Stimulated activated CD4-positive, alpha-beta T cell treated with anti-CD3 and anti-CD28 coated beads, Interleukin-1b, Interleukin-23, amount 100 ng/mL, for 48 hours (primary cell): ENCODE measurements around the gene NSD2.
A peak's percentile ranks its signal among the peaks of the same experiment; 100 is the strongest.
"Not testable (repeated sequence)": the region's sequence is repeated elsewhere in the genome, so short reads cannot be mapped to it uniquely, and the experiment has no call there.

Experiments
- DNase-seq: peaks from one replicate; pipeline ENCODE4 v3.0.0-alpha.2; 2020

The NSD2 gene

DNA sequence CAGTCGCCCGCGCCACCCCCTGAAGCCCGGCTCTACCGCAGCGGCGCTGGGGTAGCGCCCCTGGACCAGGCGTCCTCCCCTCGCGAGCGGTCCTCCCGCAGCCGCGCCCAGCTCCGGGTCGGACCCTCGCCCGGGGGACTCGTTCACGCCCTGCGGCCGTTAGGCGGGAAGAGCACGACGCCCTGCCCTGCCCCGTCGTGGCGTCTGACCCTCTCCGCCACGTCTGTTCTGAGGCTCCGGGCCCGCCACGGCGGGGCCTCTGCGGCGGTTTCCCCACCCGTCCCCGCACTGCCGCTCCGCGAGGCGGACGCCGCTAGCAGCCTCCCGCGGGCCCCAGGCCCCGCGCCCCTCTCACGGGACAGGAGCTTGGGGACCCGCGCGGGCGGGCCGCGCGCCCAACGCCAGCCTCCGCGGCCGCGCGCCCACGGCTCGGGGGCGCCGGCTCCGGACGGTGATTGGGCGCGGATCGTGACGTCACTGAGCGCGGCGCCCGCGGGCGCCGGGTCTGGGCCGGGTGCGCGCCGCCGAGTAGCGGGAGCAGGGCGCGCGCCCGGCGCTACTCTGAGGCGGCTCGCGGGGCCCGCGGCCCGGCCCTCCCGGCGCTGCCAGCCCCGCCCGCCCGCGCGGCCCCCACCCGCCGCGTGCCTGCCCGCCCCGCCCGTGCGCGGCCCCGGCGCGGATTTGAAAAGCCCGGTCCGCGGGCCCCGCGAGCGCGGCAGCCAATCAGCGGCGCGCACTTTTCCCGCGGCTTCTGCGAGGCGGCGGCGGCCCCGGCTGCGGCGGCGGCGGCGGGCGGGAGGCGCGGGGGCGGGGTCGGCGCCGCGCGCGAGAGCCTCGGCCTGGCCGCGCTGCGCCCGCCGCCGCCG is at the start of gene NSD2:
NSD2 (plus strand) TSS at position 816 of the 866 bp plus-strand sequence. CDS start 29,262 bp downstream, outside the sequence.
- DNase-seq: peak; percentile 86

DNA sequence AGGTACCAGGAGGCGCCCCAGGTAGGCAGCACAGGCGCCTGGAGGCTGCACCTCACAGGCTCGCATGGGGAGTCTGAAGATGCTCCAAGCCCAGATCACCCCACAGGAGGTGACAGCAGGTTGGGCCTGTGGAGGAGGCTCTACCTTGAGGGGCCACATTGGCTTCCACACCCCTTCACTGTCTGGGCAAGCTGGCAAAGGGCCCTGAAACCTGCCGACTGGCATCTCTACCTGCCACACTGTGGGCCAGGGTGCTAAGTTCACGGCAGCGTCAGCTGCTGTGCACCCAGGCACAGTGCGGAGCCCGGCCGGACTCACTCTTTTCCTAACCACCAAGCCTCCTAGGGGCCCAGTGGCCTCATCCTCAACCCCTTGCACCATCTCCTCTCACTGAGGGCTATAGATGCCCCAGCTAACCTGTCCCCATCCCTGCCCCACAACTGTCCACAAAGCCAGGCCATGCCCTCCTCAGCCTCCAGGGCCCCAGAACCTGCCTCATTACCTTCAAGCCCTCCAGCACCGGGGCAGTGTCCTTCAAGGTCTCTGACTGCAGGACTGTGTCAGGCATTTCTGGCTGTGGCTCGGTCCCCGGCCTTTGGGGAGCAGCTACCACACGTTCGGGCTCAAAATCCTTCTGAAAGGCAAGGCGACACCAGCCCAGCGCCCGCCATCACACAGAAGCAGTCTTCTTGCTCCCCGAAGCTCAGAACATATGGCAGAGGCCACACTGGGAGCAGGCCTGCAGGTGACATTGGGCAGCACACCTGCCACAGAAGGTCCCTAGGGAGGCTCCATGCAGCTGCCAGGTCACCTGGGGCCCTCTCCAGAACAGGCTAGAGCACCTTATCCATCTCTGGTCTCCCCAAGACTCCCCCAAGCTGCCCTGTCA is 49.3 kb upstream of the NSD2 start:
- DNase-seq: no peak

DNA sequence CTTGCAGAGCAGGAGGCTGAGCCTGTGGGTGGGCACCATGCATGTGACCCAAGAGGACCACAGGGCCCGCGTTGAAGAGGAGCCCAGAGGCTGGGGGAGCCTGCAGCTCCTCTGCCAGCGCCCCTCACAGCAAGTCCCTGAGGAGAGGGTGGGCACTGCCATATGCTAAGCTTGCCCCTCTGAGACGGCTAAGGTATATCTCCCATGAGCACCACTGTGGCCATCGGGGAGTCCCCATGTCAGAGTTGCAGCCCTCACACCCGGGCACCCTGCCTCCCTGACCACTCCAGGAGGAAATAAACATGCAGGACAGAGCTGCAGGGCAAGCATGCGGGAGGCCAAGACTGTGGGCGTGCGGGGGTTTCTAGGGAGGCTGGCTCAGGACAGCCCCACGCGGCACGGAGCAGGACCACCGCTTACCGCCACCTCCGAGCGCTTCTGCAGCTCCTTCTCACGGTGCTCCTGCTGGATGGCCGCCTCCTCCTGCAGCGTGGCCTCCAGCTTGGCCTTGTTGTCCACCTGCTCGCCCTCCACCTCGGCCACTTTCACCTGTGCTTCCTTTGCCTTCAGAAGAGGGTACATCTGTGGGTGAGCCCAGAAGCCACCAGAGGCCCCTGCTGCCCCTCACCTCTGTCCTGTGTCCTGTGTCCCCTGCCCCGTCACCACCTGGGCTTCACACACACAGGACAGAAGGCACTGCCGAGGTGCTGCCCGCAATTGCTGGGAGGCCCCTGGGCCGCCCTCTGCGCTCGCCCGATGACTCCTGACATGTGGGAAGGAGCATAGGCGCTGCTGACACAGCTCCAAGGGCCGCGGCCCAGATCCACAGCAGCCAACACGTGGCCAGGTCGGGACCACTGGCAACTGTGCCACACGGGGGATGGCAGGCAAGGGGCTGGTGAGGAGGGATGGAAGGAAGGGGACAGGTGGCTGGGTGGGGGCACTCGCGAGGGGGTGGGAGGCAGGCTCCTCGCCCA is 48.3 kb upstream of the NSD2 start:
- DNase-seq: no peak

DNA sequence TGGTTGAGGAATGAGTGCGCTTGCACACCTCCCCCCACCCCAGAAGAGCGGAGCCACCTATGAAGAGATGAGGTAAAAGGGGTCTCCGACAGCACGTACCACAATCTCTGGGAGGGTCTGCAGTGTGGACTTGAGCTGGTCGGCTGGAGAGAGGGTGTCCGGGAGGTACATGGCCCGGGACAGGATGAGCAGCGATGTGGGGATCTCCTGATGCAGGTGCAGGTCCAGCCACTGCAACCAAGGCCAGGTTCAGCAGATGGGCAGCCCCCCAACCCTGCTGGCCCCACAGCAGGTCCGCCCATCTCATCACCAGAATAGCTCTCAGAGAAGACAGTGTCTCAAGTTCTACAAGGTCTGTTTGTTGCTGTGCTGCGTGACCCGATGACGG is 47.7 kb upstream of the NSD2 start:
- DNase-seq: no peak

DNA sequence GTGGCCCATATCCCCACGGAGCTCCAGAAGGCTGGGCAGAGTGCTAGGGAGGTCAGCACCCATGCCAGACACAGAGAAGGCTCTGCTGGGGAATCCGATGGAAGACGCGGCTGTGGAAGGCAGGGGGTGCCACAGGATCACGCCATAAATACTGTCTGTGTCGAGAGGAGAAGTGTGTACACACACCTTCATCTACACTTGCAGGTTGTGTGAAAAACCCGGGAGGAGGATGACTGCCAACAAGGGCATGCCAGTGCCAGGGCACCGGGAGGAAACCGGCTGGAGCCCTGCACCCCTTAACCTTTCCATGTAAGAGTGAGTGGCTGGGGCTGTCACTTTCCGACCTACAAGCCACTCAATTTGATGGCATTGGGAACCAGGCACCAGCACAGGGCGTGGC is 46.4 kb upstream of the NSD2 start:
- no peak for DNase-seq

DNA sequence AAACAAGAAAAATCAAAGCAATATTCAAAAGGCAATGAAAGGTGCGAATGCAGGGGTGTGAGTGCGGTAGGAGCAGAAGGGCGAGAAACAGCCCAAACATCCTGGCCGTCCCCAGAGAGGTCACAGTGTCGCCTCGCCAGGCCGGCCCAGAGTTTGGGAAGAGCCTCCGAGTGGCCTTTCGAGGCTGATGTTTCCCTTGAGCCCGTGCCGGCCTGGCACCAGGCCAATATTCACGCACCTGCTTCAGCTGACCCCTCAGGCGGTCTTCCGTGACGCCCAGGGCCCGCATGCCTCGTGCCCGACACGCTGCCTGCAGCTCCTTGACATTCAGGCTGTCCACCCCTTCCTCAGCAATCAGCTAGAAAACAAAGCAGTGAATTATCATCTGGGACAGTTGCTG is 45.9 kb upstream of the NSD2 start:
- no peak for DNase-seq

DNA sequence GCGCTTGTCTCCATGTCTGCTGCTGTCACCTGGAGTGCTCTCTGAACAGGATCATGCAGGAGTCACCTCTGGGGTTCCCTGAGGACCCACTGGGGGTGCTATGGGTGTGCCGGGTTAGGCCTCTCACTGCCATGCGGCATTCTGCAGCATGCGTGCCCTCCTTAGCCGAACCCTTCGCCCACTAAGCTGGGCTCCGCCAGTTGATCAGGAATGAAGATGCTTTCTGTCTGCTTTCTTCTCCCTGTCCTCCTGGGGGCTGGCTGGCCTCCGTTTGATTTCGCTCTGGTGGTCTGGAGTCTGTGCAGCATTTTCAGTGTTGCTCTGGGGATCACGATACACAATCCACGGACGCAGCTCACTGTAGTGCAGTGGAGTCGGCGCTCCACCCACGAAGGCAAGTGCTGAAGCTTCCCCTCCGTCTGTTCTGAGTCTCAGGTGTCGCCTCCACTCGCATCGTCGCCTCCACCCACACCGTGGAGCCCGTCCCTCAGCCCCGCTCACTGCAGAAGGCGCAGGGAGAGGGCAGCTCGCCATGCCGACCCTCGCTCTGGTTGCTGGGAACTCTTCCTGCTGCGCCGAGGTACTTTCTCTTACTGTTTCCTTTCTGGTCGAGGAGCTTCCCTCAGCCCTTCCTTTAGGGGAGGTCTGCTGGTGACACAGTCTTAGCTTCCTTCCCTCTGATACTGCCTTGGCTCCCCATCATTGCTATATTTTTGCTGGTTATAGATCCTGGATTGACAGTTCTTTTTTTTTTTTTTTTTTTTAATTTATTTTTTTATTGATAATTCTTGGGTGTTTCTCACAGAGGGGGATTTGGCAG is 44.5 kb upstream of the NSD2 start:
- DNase-seq: no peak

DNA sequence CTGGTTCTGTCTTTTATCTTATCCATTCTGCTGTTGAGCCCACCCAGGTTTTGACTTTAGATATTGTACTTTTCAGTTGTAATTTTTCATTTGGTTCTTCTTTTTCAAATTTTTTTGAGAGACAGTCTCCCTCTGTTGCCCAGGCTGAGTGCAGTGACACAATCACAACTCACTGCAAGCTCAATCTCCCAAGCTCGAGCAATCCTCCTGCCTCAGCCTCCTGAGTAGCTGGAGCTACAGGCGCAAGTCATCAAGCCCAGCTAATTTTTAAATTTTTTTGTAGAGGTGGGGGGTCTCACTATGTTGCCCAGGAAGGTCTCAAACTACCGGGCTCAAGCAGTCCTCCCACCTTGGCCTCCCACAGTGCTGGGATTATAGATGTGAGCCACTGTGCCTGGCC is 41.0 kb upstream of the NSD2 start:
- no peak for DNase-seq

DNA sequence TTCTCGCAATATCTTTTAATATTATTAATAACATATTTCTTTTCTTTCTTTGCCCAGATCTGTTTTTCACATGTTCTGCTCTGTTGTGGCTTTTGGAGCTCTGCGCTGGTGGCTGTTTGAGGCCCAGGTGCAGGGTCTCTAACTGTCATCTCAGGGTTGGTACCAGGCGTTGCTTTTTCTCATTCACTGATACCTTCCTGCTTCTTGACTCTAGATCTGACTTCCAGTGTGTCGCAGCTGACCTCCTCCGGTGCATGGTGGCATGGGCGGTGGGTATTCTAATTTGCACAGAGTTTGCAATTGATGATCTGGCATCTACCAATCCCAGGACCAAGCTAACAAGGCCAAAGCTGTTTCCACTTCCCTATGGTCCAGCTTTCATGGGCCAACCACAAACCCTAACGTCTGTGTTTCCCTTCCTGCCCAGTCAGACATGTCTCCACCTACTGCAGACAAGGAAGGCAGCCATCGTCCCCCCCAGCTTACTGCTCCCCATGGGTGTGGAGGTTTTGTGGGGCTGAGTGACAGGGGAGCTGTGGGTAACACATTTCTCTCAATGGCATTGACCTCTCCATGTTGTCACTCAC is 40.5 kb upstream of the NSD2 start:
- DNase-seq: no peak

DNA sequence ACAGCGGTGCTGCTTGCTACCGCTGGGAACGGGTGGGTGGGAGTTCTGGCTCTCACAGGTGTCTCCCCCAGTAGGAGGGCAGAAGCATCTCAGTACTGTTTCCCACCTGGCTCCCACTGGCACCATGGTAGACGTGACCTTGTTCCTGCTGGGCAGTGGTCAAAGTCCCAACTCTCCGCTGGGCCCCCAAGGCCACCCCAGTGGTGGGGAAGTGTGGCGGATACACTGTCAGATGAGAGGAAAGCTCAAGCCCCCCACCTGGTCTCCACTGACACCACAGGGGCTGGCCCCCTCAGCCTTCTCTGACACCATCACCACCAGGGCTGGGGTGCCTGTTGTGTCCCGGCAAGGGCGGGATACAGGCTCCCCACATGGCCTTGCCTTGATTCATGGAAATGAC is 39.9 kb upstream of the NSD2 start:
- DNase-seq: no peak

DNA sequence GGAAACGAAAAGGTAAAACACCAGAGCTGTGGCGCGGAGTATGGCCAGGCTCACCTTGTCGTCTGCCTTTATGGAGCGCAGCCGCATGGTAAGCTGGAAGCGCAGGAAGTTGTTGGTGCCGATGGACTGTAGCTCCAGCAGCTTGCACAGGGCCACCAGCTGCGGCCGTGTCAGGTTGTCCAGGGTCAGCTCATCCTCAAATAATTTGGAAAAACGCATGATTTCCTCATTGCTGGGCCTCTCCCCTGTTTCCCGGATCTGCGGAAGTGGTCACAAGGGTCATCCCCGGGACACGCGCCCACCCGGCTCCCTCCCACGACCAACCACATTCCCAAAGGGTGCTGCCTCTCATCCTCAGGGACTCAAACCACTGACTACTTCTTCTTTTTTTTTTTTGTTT is 38.5 kb upstream of the NSD2 start:
- DNase-seq: no peak

DNA sequence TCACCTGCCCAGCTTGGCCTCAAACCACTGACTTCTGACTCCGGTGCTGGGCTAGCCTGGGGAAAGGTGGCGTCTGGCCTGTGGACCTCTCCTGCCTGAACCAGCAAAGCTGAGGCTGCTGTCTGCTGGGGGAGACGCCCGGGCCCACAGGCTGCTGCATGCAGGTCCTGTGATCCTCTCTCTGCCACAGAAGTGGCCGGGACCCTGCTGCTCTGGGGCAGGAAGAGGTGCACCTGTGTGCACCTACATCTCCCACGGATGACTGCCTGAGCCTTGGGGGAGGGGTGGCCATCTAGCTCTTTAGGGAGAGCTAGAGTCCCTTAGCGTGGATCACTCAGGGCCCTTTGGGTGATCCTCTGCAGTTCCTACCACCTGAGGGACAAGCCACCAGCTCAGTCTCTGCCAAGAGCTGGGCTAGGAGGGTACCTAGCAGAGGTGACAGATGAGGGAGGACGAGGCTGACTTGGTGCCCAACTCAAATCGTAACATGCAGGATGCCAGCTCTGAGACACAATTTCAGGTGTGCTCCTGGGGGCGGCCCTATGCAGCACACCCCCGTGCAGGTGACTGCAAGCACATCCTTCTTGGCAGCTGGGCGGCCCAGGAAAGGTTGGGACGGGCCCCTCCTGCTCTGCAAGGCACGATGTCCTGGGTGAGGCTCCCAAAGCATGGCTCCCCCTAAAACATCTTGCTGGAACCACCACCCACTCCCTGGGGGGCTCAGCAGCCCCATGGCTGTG is 37.7 kb upstream of the NSD2 start:
- DNase-seq: no peak

DNA sequence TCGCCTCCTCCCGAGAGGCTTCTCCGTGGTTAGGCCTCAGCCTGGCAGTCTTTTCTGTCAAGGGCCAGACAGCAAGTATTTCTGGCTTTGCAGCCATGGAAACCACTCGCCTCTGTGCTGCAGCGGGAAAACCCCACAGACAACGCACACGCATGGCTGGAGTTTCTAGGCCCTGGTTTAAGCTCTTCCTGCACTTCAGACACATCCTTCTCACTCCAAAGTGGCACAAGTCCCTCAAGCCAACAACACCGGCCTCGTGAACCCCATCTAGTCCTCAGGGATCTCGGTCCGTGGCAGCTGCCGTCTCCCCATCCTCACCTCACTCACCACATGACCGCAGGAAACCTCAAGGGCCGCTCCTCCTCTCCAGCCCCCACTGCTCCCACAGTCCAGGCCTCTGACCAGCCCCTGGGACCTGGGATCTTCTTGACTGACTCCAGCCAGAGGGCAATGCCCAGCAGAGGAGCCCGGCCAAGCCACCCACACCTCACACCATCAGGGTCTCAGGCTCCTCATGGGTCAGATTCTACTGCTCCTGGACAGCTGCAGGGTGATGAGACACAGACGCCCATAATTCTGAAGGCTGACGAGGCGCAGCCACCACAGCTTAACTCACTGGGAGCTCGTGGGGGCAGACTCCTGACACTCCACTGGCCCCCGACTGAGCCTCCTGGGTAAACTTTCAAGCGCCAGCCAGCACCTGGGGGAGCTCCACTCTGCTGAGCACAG is 37.0 kb upstream of the NSD2 start:
- no peak for DNase-seq

DNA sequence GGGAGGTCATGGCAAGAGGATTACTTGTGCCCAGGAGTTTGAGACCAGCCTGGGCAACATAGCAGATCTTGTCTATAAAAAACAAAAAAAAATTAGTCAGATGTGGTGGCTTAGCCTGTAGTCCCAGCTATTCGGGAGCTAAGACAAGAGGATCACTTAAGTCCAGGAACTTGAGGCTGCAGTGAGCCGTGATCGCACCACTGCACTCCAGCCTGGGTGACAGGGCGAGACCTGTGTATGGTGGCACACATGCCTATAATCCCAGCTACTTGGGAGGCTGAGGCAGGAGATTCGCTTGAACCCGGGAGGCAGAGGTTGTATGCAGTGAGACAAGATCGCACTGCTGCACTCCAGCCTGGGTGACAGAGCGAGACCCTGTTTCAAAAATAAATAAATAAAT is 35.4 kb upstream of the NSD2 start:
- DNase-seq: not testable (repeated sequence)

DNA sequence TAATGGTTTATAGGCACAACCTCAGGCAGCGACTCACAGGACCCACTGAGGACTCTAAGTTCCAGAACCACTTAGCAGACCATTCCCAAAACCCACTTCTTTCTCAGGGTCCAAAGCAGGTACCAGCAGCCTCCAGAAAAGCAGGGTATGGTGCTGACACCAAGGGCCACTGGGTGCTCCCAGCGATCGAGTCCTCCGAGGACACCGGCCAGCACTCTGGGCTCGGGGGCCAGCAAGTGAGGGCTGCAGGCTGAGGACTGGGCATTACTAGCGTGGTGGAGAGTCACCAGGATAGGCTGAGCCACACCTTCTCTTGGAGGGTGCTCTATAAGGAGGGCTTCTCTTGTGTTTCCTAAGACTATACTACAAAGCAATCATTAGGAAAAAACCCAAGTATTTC is 34.5 kb upstream of the NSD2 start:
- DNase-seq: no peak

DNA sequence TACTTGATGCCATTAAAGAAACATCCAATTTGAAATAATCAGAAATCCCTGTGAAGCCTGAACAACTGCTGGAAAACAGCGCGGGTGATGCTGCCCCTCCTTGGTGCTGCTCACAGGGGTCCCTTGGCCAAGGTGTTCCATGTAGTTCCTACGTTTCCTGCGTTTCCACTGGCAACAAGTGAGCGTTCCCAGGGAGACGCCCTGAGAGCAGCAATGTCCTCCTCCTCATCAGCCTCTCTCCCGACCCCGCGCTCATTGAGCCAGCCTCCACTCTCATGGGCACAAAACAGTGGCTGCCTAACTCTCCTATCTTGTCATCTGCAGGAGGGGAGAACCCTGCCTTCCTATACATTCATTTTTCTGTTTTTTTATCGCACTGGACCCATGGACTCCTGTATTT is 34.1 kb upstream of the NSD2 start:
- no peak for DNase-seq

DNA sequence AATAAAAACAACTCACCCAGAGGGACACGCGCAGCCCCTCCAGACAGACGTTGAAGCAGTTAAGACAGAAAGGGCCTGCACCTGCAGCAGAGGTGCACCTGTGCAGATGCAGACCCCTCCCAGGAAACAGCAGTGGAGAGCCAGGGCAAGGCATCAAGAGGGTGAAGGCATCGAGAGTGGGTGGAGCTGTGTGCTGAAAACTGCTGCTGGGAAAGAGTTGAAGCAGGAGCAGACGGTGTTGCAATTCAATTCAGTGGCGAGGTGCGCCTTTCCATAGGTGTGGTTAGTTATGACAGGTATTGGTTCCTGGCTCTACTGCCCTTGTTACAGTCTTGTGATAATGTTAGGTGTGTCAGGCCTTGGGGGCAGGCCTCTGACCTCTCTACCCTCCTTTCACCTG is 31.9 kb upstream of the NSD2 start:
- no peak for DNase-seq

DNA sequence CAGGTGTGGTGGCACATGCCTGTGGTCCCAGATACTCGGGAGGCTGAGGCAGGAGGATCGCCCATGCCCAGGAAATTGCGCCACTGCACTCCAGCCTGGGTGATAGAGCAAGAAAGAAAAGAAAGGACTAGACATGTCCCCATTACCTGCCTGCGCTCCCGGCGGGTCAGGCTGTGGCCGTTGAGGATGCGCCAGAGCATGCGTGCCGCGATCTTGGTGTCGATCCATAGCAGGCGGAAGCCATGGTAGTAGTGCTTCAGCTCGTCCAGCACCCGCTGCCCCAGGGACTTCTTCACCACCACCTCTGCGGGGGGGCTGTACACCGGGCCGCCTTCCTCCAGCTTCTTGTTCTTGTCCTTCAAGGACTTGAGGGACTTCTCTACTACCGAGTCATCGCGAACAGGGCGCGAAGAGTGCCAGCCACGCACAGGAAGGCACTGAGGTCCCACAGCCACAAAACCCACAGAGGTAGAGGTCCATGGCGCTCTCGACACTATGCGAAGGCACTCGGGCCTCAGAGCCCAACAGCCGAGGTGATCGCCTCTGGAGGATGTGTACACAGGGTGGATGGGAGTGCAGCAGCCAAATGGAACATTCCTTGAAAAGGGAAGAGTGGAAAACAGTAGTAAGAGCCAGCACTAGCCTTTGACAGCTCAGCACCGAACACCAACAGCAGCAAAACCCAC is 29.8 kb upstream of the NSD2 start:
- DNase-seq: no peak

DNA sequence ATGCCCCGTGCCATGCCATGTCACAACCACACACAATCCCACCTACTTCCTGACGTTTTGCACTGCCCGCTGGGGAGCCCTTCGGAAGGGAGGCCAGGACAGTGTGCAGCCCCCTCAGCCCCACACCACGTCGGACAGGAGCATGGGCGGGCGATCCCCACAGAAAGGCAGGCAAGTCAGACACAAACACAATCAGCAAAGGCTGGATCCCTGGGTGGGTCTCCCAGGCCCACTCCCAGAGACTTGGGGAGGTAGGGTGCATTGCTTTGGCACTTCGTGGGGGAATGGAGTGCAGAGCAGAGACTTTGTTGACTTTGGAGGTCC is 29.3 kb upstream of the NSD2 start:
- no peak for DNase-seq
